Left ventricle myocardium inferior (tissue), 1 donor: ENCODE data around the gene THSD8. TPM values are rescaled to one million over a fixed set of nuclear protein-coding genes. Genes with fewer than 3 reads are reported as not detected.

ENCODE experiments used
- DNase-seq: peaks from one replicate; pipeline ENCODE4 v3.0.0-alpha.2; 2020
- H3K27ac ChIP-seq: fragments of 200-600 bp; replicated peaks from 2 replicates; pipeline ENCODE4 v1.8.0; 2021
- H3K27me3 ChIP-seq: fragments of 200-600 bp; 2 replicates; pipeline ENCODE4 v1.8.0; 2021; ENCODE audit warnings: low read depth
- H3K36me3 ChIP-seq: fragments of 200-600 bp; 2 replicates; pipeline ENCODE4 v1.8.0; 2021
- H3K4me1 ChIP-seq: fragments of 200-600 bp; 2 replicates; pipeline ENCODE4 v1.8.0; 2021
- H3K4me3 ChIP-seq: fragments of 200-600 bp; 2 replicates; pipeline ENCODE4 v1.8.0; 2021; ENCODE audit warnings: mild to moderate bottlenecking, moderate library complexity
- H3K9me3 ChIP-seq: fragments of 200-600 bp; replicated peaks from 2 replicates; pipeline ENCODE4 v1.8.0; 2021
- CTCF ChIP-seq: fragments of 200-600 bp; IDR thresholded peaks from 2 replicates; pipeline ENCODE4 v1.8.0; 2021; ENCODE audit warnings: antibody characterized with exemption, mild to moderate bottlenecking, borderline replicate concordance
- intact Hi-C: fragments of 100-400 bp; cut with micrococcal nuclease; formaldehyde crosslinking; loops from one replicate; pipeline ENCODE4 v1.11.0; 2022
- microRNA-seq: library from miRNA; unstranded; fragments of <30 nt; microRNA quantifications from one replicate; pipeline ENCODE4 v1.2.0, GENCODE V29; 2020
- total RNA-seq: library from RNA; stranded (reverse); fragmentation: NEBNext Ultra II Directional; extraction: Animal tissue kit (Norgen Biotek cat#: 25700); gene quantifications from one replicate; pipeline ENCODE4 v1.2.1, GENCODE V29; 2021
- donor health status: DM: no; HTN: yes; CAD: no; lungs with severe emphysema.

Gene THSD8
- total RNA-seq, 1 donor from 2014 or later, result 2.7 TPM

GRCh38 chr19:12847159-12848139 is 45.6 kb downstream of the THSD8 start:
- Histone ChIP-seq H3K4me1 (peaks cover 9% of the 10 kb centered on the region), H3K27me3 (peaks cover 46% of the 10 kb centered on the region), H3K9me3 (no peaks in the 10 kb centered on the region), H3K36me3 (no peaks in the 10 kb centered on the region), H3K27ac (no peak overlapping the region), H3K4me3 (peak overlapping the region; percentile 50)
- intact Hi-C loops, result loop anchor here (10.0 kb wide), 1 partner anchor 83 kb away; no protein-coding TSS in a partner anchor
- TF ChIP-seq CTCF, result peak; percentile 99
- peak; percentile 83 for DNase-seq

Small RNA genes within 50 kb of the gene (microRNA-seq; reads per million reads assigned to microRNA genes)
- gene MIR5684 (not detected), gene MIR6794 (not detected)

Other genes with a start within 250 kb of the THSD8 start
- gene ZNF490, start 191.3 kb upstream of the THSD8 start, total RNA-seq, result 4.1 TPM
- gene ZNF791, start 191.1 kb upstream of the THSD8 start, total RNA-seq, result 15.4 TPM
- gene MAN2B1, start 135.3 kb upstream of the THSD8 start, total RNA-seq, result 26.7 TPM
- 8.4 TPM for gene WDR83, start 135.3 kb upstream of the THSD8 start, total RNA-seq
- gene DHPS, start 120.2 kb upstream of the THSD8 start, total RNA-seq, result 50.8 TPM
- not detected for gene GNG14, start 114.1 kb upstream of the THSD8 start, total RNA-seq
- 1.8 TPM for gene FBXW9, start 105.4 kb upstream of the THSD8 start, total RNA-seq
- gene TNPO2, start 78.1 kb upstream of the THSD8 start, total RNA-seq, result 33.1 TPM
- gene TRIR, start 67.4 kb upstream of the THSD8 start, total RNA-seq, result 122 TPM
- 65.1 TPM for gene GET3, start 64.6 kb upstream of the THSD8 start, total RNA-seq
- gene BEST2, start 50.3 kb upstream of the THSD8 start, total RNA-seq, result not detected
- 66.3 TPM for gene HOOK2, start 26.5 kb upstream of the THSD8 start, total RNA-seq
- gene JUNB, start 10.6 kb upstream of the THSD8 start, total RNA-seq, result 26.7 TPM
- gene PRDX2, start 269 bp upstream of the THSD8 start, total RNA-seq, result 700 TPM
- 2.5 TPM for gene RNASEH2A, start 4.5 kb downstream of the THSD8 start, total RNA-seq
- gene RTBDN, start 32.5 kb downstream of the THSD8 start, total RNA-seq, result not detected
- gene MAST1, start 36.4 kb downstream of the THSD8 start, total RNA-seq, result not detected
- 19.7 TPM for gene DNASE2, start 79.4 kb downstream of the THSD8 start, total RNA-seq
- gene KLF1, start 85.1 kb downstream of the THSD8 start, total RNA-seq, result not detected
- gene GCDH, start 89.1 kb downstream of the THSD8 start, total RNA-seq, result 41.8 TPM
- gene SYCE2, start 117.2 kb downstream of the THSD8 start, total RNA-seq, result not detected
- 37.8 TPM for gene FARSA, start 131.6 kb downstream of the THSD8 start, total RNA-seq
- gene CALR, start 136.5 kb downstream of the THSD8 start, total RNA-seq, result 365 TPM
- 150 TPM for gene RAD23A, start 143.8 kb downstream of the THSD8 start, total RNA-seq
- gene GADD45GIP1, start 155.2 kb downstream of the THSD8 start, total RNA-seq, result 31.4 TPM
- 12.7 TPM for gene DAND5, start 167.5 kb downstream of the THSD8 start, total RNA-seq
- 118 TPM for gene NFIX, start 193.4 kb downstream of the THSD8 start, total RNA-seq